ENCODE results near the gene RFC1. TPM values are rescaled to one million over a fixed set of nuclear protein-coding genes. Genes with fewer than 3 reads are reported as not detected.

Gene RFC1
- total RNA-seq, 6 experiments from 2014 or later = 17.5 to 29.7 (median 24.6) TPM

DNA sequence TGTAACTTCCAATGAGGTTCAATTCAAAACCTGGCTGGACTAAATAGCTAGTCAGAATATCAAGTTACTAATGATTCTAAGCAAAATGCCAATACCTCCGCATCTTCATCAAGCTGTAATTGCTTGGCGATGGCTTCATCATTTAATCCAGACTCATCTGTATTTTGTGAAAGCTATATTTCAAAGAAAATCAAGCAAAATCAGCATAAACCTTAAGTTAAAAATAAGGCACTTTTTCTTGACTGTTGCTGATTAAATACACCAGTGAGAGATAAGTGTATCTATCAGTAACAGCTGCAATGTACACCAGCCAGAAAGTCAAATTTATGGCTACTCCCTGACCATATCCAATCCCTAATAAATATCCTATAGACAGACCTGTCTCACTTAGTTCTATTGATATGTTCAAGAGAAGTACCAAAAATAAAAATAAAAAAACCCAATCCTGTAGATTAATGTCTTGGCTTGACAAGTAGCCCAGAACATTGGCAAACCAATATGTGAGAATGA, 39.6 kb downstream of the RFC1 start:
- DNase-seq (no peak), ATAC-seq (no peak)
- Histone ChIP-seq H3K4me3 (no peak overlapping the region), H3K9me3 (no peaks in the 10 kb centered on the region), H3K27ac (peak overlapping the region in 1 of 3 donors; percentile 92), H3K4me1 (peaks cover 0 to 45% (median 8%) of the 10 kb centered on the region in 4 donors), H3K27me3 (no peaks in the 10 kb centered on the region), H3K36me3 (peaks cover 0 to 9% (median 2%) of the 10 kb centered on the region in 4 donors)
- WGBS (ENCODE audit: insufficient coverage, low coverage, low lambda C conversion rate, missing lambda C conversion rate) = 82% methylated on average over 2 of the region's 2 CpGs
- intact Hi-C loops (cut with DNase I) = no loop called here
- TF ChIP-seq, protein P1, sequence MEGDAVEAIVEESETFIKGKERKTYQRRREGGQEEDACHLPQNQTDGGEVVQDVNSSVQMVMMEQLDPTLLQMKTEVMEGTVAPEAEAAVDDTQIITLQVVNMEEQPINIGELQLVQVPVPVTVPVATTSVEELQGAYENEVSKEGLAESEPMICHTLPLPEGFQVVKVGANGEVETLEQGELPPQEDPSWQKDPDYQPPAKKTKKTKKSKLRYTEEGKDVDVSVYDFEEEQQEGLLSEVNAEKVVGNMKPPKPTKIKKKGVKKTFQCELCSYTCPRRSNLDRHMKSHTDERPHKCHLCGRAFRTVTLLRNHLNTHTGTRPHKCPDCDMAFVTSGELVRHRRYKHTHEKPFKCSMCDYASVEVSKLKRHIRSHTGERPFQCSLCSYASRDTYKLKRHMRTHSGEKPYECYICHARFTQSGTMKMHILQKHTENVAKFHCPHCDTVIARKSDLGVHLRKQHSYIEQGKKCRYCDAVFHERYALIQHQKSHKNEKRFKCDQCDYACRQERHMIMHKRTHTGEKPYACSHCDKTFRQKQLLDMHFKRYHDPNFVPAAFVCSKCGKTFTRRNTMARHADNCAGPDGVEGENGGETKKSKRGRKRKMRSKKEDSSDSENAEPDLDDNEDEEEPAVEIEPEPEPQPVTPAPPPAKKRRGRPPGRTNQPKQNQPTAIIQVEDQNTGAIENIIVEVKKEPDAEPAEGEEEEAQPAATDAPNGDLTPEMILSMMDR (IDR thresholded peaks at IDR 0.05) = no peak
- no peak for TF ChIP-seq POLR2A (IDR thresholded peaks at IDR 0.05)

DNA sequence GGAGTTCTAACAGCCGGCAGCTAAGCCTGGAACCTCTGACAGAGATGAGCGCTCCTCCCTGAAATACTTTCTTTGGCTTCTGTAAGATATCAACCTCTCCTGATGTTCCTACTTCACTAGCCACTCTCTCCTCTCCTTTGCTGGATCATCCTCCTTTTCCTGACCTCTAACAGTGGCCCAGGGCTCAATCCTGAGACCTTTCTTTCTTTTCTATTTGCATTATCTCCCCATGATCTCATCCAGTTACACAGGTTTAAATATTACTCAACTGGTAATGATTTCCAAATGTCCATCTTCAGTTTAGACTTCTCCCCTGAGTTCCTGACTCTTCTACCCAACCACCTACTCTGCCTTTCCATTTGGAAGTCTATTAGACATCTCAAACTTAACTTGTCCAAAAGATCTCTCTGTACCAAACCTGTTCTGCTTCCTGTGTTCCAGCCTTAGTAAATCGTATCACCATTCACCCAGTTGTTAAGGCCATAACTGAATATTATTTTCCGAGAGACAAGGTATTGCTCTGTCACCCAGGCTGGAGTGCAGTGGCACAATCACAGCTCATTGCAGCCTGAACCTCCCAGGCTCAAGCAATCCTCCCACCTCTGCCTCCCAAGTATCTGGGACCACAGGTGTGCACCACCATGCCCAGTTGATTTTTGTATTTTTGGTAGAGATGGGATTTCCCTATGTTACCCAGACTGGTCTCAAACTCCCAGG, 41.1 kb downstream of the RFC1 start:
- ATAC-seq (peak; percentile 94 to 96 (median 95)), DNase-seq (no peak)
- Histone ChIP-seq H3K4me1 (peaks cover 0 to 33% (median 5%) of the 10 kb centered on the region in 4 donors), H3K27ac (peak overlapping the region; percentile 75 to 92 (median 78)), H3K36me3 (peaks cover 0 to 9% (median 2%) of the 10 kb centered on the region in 4 donors), H3K27me3 (no peaks in the 10 kb centered on the region), H3K9me3 (no peaks in the 10 kb centered on the region), H3K4me3 (no peak overlapping the region)
- intact Hi-C loops (cut with DNase I) = no loop called here
- 28% methylated on average over 3 of the region's 4 CpGs for WGBS (ENCODE audit: insufficient coverage, low coverage, low lambda C conversion rate, missing lambda C conversion rate)
- TF ChIP-seq, protein P1 (IDR thresholded peaks at IDR 0.05) = no peak
- no peak for TF ChIP-seq POLR2A (IDR thresholded peaks at IDR 0.05)

DNA sequence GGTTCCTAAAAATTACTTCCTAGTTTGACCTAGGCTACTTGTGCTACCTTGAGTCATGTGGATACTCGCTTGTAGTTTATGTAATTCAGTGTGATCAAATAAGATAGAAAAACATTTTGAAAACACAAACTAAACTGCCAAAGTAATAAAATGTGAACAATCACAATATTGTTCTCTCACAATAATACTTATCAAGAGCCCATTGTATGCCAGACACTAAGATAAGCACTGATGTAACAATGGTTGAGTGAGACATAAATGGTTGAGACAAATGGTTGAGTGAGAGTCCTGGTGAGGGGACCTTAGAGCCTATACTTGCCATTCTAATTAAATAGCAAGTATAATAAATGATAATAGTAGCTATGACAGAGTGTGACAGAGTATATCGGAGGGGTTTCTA, 41.7 kb downstream of the RFC1 start:
- ATAC-seq (peak; percentile 18 to 55 (median 42)), DNase-seq (no peak)
- Histone ChIP-seq H3K4me3 (no peak overlapping the region), H3K4me1 (peaks cover 0 to 27% (median 5%) of the 10 kb centered on the region in 4 donors), H3K27ac (peak overlapping the region; percentile 75 to 92 (median 78)), H3K9me3 (no peaks in the 10 kb centered on the region), H3K36me3 (peaks cover 0 to 13% (median 2%) of the 10 kb centered on the region in 4 donors), H3K27me3 (no peaks in the 10 kb centered on the region)
- 63% methylated on average over 2 of the region's 2 CpGs for WGBS (ENCODE audit: insufficient coverage, low coverage, low lambda C conversion rate, missing lambda C conversion rate)
- TF ChIP-seq POLR2A (IDR thresholded peaks at IDR 0.05) = no peak
- TF ChIP-seq, protein P1 (IDR thresholded peaks at IDR 0.05) = no peak
- intact Hi-C loops (cut with DNase I) = no loop called here

DNA sequence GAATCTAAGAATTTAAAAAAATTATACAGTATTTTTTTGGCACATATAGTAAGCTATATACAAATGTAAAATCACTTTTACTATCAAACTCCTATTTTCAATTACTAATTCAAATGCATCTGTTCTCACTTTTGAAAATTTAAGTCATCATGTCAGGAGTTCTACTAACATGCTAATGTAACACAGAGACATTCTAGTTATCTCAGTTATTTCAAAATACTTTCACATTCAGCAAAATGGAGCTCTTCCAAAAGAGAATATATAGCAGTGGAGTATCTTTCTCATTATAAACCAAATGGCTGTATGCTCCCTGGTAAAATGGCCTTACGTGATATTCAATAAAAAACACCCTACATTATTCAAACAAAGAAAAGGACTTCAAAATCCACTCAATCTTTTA, 42.3 kb downstream of the RFC1 start:
- intact Hi-C loops (cut with DNase I) = no loop called here
- H3K27me3 ChIP-seq = no peaks in the 10 kb centered on the region
- peaks cover 0 to 19% (median 2%) of the 10 kb centered on the region in 4 donors for H3K36me3 ChIP-seq
- TF ChIP-seq, protein P1 (IDR thresholded peaks at IDR 0.05) = no peak
- no peak for TF ChIP-seq POLR2A (IDR thresholded peaks at IDR 0.05)
- DNase-seq (no peak), ATAC-seq (no peak)
- peaks cover 0 to 26% (median 5%) of the 10 kb centered on the region in 4 donors for H3K4me1 ChIP-seq
- peak overlapping the region; percentile 75 to 92 (median 78) for H3K27ac ChIP-seq
- no peaks in the 10 kb centered on the region for H3K9me3 ChIP-seq
- 82% methylated on average over 1 of the region's 1 CpG for WGBS (ENCODE audit: insufficient coverage, low coverage, low lambda C conversion rate, missing lambda C conversion rate)
- H3K4me3 ChIP-seq = no peak overlapping the region
